PC-9 (cell line): ENCODE results near the gene TMEM234. TPM values are rescaled to one million over a fixed set of nuclear protein-coding genes. Genes with fewer than 3 reads are reported as not detected.

Source experiments
- BruUV-seq: library from RNA; stranded (reverse); fragments of 400-500 nt; replicated peaks from 2 replicates; lab custom pipeline; 2021; lab: Mats Ljungman, UMichigan
- CTCF ChIA-PET: fragments of 300-600 bp; sonication (Branson Sonifier 250); formaldehyde crosslinking; loops from one replicate; lab custom pipeline; 2022; ENCODE audit warnings: antibody characterized with exemption; lab: Charles Lee
- POLR2A ChIA-PET: fragments of 300-600 bp; sonication (Branson Sonifier 250); formaldehyde crosslinking; loops from one replicate; lab custom pipeline; 2022; ENCODE audit warnings: antibody characterized with exemption; ENCODE audit not compliant: unreplicated experiment; lab: Charles Lee
- DNase-seq, 2 experiments: peaks; one replicate each; pipeline versions ENCODE4 v3.0.0 to v3.0.0-alpha.2; 2015 to 2022; ENCODE audit warnings: mixed read lengths in 1 of 2
- H2AFZ ChIP-seq: fragments of 200-600 bp; sonication (generic); 2 replicates; pipeline ENCODE4 v1.8.1; 2017; ENCODE audit warnings: antibody characterized with exemption
- H3F3A ChIP-seq: fragments of 200-600 bp; sonication (generic); 2 replicates; pipeline ENCODE4 v1.8.1; 2017; ENCODE audit warnings: antibody characterized with exemption, mild to moderate bottlenecking, low read depth; ENCODE audit not compliant: insufficient read depth
- H3K27ac ChIP-seq: fragments of 200-600 bp; sonication (generic); 2 replicates; pipeline ENCODE4 v1.6.1; 2016; ENCODE audit warnings: mixed run types
- H3K27me3 ChIP-seq: fragments of 200-600 bp; sonication (generic); 2 replicates; pipeline ENCODE4 v1.6.1; 2016; ENCODE audit warnings: low read depth, mixed run types; ENCODE audit not compliant: insufficient read depth
- H3K36me3 ChIP-seq: fragments of 200-600 bp; sonication (generic); 2 replicates; pipeline ENCODE4 v1.6.1; 2016; ENCODE audit warnings: low read depth, mixed run types
- H3K4me1 ChIP-seq: fragments of 200-600 bp; sonication (generic); replicated peaks from 2 replicates; pipeline ENCODE4 v1.6.1; 2016; ENCODE audit warnings: mixed run types; ENCODE audit not compliant: insufficient read depth
- H3K4me2 ChIP-seq: fragments of 200-600 bp; sonication (generic); 2 replicates; pipeline ENCODE4 v1.6.1; 2017; ENCODE audit warnings: mixed run types
- H3K4me3 ChIP-seq: fragments of 200-600 bp; sonication (generic); 2 replicates; pipeline ENCODE4 v1.6.1; 2016; ENCODE audit warnings: mixed run types
- H3K79me2 ChIP-seq: fragments of 200-600 bp; sonication (generic); 2 replicates; pipeline ENCODE4 v1.6.1; 2017; ENCODE audit warnings: low read depth, mixed run types
- H3K9me2 ChIP-seq: fragments of 200-600 bp; sonication (generic); 2 replicates; pipeline ENCODE4 v1.8.1; 2017; ENCODE audit warnings: mild to moderate bottlenecking; ENCODE audit not compliant: insufficient read depth
- H3K9me3 ChIP-seq: fragments of 200-600 bp; sonication (generic); 2 replicates; pipeline ENCODE4 v1.8.1; 2016; ENCODE audit warnings: low read depth; ENCODE audit not compliant: insufficient read depth
- H4K20me1 ChIP-seq: fragments of 200-600 bp; sonication (generic); 2 replicates; pipeline ENCODE4 v1.8.1; 2017; ENCODE audit not compliant: insufficient read depth
- CTCF ChIP-seq: fragments of 200-600 bp; sonication (generic); conservative IDR thresholded peaks from 2 replicates; pipeline ENCODE4 v1.6.1; 2017; ENCODE audit warnings: mixed run types, antibody characterized with exemption, mild to moderate bottlenecking, moderate library complexity
- EZH2 ChIP-seq: fragments of 200-600 bp; sonication (generic); IDR thresholded peaks from 2 replicates; pipeline ENCODE4 v1.8.0; 2017; ENCODE audit warnings: antibody characterized with exemption, low read depth
- intact Hi-C: fragments of 100-400 bp; cut with micrococcal nuclease; formaldehyde crosslinking; loops from one replicate; pipeline ENCODE4 v1.10.0; 2022; ENCODE audit not compliant: unreplicated experiment
- total RNA-seq: library from RNA; stranded (reverse); gene quantifications from 2 replicates; pipeline ENCODE4 v1.2.3, GENCODE V29; 2021

TMEM234 gene
- total RNA-seq, 1 experiment from 2014 or later: 14.1 TPM

- DNase-seq: no peak
- no peak overlapping the region for H2AFZ ChIP-seq
- no TSS peak for BruUV-seq
- ChIA-PET CTCF (interaction anchor here (0.5 kb wide), 1 partner anchor 61 kb away, joined by 4 read pairs; no protein-coding TSS in a partner anchor), POLR2A (interaction anchor here (0.7 kb wide), 1 partner anchor 135 kb away, joined by 3 read pairs; the partner anchor contains the start of gene MARCKSL1)
- TF ChIP-seq CTCF: no peak
- TF ChIP-seq EZH2: no peak
- peaks cover 49% of the 10 kb centered on the region for H3F3A ChIP-seq
- H3K4me3 ChIP-seq: no peak overlapping the region
- H3K79me2 ChIP-seq: 0 out of 2 replicates have a peak, but pooled peaks cover 6% of the 10 kb centered on the region
- H3K4me1 ChIP-seq: 0 out of 2 replicates have a peak, but pooled peaks cover 7% of the 10 kb centered on the region
- no peaks in the 10 kb centered on the region for H3K27me3 ChIP-seq
- H3K4me2 ChIP-seq: peak overlapping the region; percentile 80
- H3K36me3 ChIP-seq: peaks cover 7% of the 10 kb centered on the region; the same call in 1 of the 2 replicates
- no peaks in the 10 kb centered on the region for H3K9me3 ChIP-seq
- intact Hi-C loops: no loop called here
- H3K27ac ChIP-seq: no peak overlapping the region
- no peaks in the 10 kb centered on the region for H3K9me2 ChIP-seq
- H4K20me1 ChIP-seq: peaks cover 2% of the 10 kb centered on the region
Observed at GRCh38 chr1:32201011-32201855, 20.9 kb downstream of the TMEM234 start.

- Histone ChIP-seq H3K79me2 (no peaks in the 10 kb centered on the region), H3K9me2 (no peaks in the 10 kb centered on the region), H3K27me3 (no peaks in the 10 kb centered on the region), H3K4me2 (peak within 1 kb of the TSS; percentile 80), H2AFZ (peak within 1 kb of the TSS; percentile 63; the same call in 1 of the 2 replicates), H3K36me3 (peaks cover 11% of the 10 kb centered on the region; the same call in 1 of the 2 replicates), H3K27ac (no peak within 1 kb of the TSS), H3F3A (peaks cover 57% of the 10 kb centered on the region), H4K20me1 (peaks cover 2% of the 10 kb centered on the region), H3K4me1 (0 out of 2 replicates have a peak, but pooled peaks cover 6% of the 10 kb centered on the region), H3K4me3 (peak within 1 kb of the TSS; percentile 51; the same call in 1 of the 2 replicates), H3K9me3 (no peaks in the 10 kb centered on the region)
- intact Hi-C loops: no loop called here
- peak in 1 of 2 experiments; percentile 41 for DNase-seq
- CTCF ChIA-PET: interaction anchor here (0.5 to 1.0 kb wide), 2 partner anchors 62 to 121 kb away, joined by 3 to 4 read pairs; no protein-coding TSS in a partner anchor
- no TSS peak for BruUV-seq
- POLR2A ChIA-PET: interaction anchor here (0.6 to 0.7 kb wide), 3 partner anchors 136 to 1448 kb away, joined by 3 to 4 read pairs (median 3); partner anchors contain the start of gene MARCKSL1
- TF ChIP-seq EZH2 (no peak), CTCF (no peak)
Observed at GRCh38 chr1:32200226-32201010, 21.7 kb downstream of the TMEM234 start, which contains the start of gene CCDC28B. CCDC28B (plus strand) TSS chr1:32200595; CDS start chr1:32201936, 1,341 bp downstream.

- Histone ChIP-seq H3K9me2 (no peaks in the 10 kb centered on the region), H3K27ac (no peak overlapping the region), H4K20me1 (peaks cover 2% of the 10 kb centered on the region), H3K27me3 (no peaks in the 10 kb centered on the region), H3K36me3 (peaks cover 11% of the 10 kb centered on the region; the same call in 1 of the 2 replicates), H2AFZ (no peak overlapping the region), H3F3A (peaks cover 56% of the 10 kb centered on the region), H3K4me1 (0 out of 2 replicates have a peak, but pooled peaks cover under 1% of the 10 kb centered on the region), H3K9me3 (no peaks in the 10 kb centered on the region), H3K79me2 (no peaks in the 10 kb centered on the region), H3K4me2 (peak overlapping the region; percentile 80; the same call in 1 of the 2 replicates), H3K4me3 (no peak overlapping the region)
- ChIA-PET POLR2A (interaction anchor here (0.6 to 0.8 kb wide), 2 partner anchors 20 to 1447 kb away, joined by 4 to 11 read pairs; partner anchors contain the start of gene TXLNA), CTCF (interaction anchor here (1.0 kb wide), 1 partner anchor 122 kb away, joined by 3 read pairs; no protein-coding TSS in a partner anchor)
- DNase-seq: no peak
- TF ChIP-seq EZH2: no peak
- TF ChIP-seq CTCF: no peak
- BruUV-seq: no TSS peak
- intact Hi-C loops: no loop called here
Observed at GRCh38 chr1:32199717-32200072, 22.5 kb downstream of the TMEM234 start.
